SK-N-SH treated with all-trans-retinoic acid at 6 μM for 48 hours (cell line): ENCODE measurements around the gene IARS2.

Source experiments
- CSDC2 ChIP-seq: fragments of 250-450 bp; sonication (Bioruptor Pico); IDR thresholded peaks from 2 replicates; pipeline ENCODE4 v1.5.0; 2020; ENCODE audit warnings: mild to moderate bottlenecking, moderate library complexity
- ISL1 ChIP-seq: fragments of 250-450 bp; sonication (Bioruptor Pico); IDR thresholded peaks from 2 replicates; pipeline ENCODE4 v2.1.2; 2022; ENCODE audit warnings: mild to moderate bottlenecking, moderate library complexity
- OSR1 ChIP-seq: fragments of 250-450 bp; sonication (Bioruptor Pico); IDR thresholded peaks from 2 replicates; pipeline ENCODE4 v1.8.0; 2022; ENCODE audit warnings: moderate library complexity, mild to moderate bottlenecking, inconsistent platforms
- PPARA ChIP-seq: fragments of 250-450 bp; sonication (Bioruptor Pico); IDR thresholded peaks from 2 replicates; pipeline ENCODE4 v1.5.0; 2020; ENCODE audit warnings: mild to moderate bottlenecking, borderline replicate concordance
- TF ChIP-seq, protein P1 (sequence below): fragments of 250-450 bp; sonication (Bioruptor Pico); IDR thresholded peaks from 2 replicates; pipeline ENCODE4 v1.8.0; 2020; ENCODE audit warnings: mild to moderate bottlenecking, moderate library complexity, borderline replicate concordance

GRCh38 chr1:220113136-220113695 is 19.3 kb downstream of the IARS2 start:
- TF ChIP-seq PPARA (CRISPR knock-in tag) (no peak), ISL1 (CRISPR knock-in tag) (no peak), OSR1 (CRISPR knock-in tag) (no peak), CSDC2 (no peak)
- TF ChIP-seq, protein P1, sequence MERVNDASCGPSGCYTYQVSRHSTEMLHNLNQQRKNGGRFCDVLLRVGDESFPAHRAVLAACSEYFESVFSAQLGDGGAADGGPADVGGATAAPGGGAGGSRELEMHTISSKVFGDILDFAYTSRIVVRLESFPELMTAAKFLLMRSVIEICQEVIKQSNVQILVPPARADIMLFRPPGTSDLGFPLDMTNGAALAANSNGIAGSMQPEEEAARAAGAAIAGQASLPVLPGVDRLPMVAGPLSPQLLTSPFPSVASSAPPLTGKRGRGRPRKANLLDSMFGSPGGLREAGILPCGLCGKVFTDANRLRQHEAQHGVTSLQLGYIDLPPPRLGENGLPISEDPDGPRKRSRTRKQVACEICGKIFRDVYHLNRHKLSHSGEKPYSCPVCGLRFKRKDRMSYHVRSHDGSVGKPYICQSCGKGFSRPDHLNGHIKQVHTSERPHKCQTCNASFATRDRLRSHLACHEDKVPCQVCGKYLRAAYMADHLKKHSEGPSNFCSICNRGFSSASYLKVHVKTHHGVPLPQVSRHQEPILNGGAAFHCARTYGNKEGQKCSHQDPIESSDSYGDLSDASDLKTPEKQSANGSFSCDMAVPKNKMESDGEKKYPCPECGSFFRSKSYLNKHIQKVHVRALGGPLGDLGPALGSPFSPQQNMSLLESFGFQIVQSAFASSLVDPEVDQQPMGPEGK (CRISPR knock-in tag), result no peak
